Suprapubic skin (tissue), 4 donors: Measurements from ENCODE around the gene FIZ1. TPM values are rescaled to one million over a fixed set of nuclear protein-coding genes. Genes with fewer than 3 reads are reported as not detected.

ENCODE experiments used
- DNase-seq, 2 donors: peaks; one replicate each; pipeline ENCODE4 v3.0.0-alpha.2; 2019; ENCODE audit warnings: low spot score in 2 of 2
- H3K27ac ChIP-seq: fragments of 200-600 bp; sonication (generic); one replicate; pipeline ENCODE4 v1.5.1; 2019
- H3K27me3 ChIP-seq: fragments of 200-600 bp; sonication (generic); one replicate; pipeline ENCODE4 v1.5.1; 2019
- H3K36me3 ChIP-seq: fragments of 200-600 bp; sonication (generic); one replicate; pipeline ENCODE4 v1.5.1; 2019
- H3K4me1 ChIP-seq: fragments of 200-600 bp; sonication (generic); one replicate; pipeline ENCODE4 v1.5.1; 2019
- H3K4me3 ChIP-seq: fragments of 200-600 bp; sonication (generic); one replicate; pipeline ENCODE4 v1.5.1; 2019; ENCODE audit warnings: mild to moderate bottlenecking
- H3K9me3 ChIP-seq: fragments of 200-600 bp; sonication (generic); one replicate; pipeline ENCODE4 v1.5.1; 2019
- CTCF ChIP-seq, 2 donors: fragments of 200-600 bp in 1 of 2; fragments of 450-650 bp in 1 of 2; sonication (generic) in 1 of 2; IDR thresholded peaks; one replicate each; pipeline ENCODE4 v1.5.1; 2016 to 2019; ENCODE audit warnings: antibody characterized with exemption in 2 of 2, mild to moderate bottlenecking in 1 of 2, moderate library complexity in 1 of 2
- EP300 ChIP-seq: sonication (generic); formaldehyde crosslinking; IDR thresholded peaks from one replicate; pipeline ENCODE4 v1.6.1; 2017; ENCODE audit warnings: antibody characterized with exemption
- POLR2A ChIP-seq, 2 donors: fragments of 450-650 bp; IDR thresholded peaks; one replicate each; pipeline ENCODE4 v1.6.1; 2017; ENCODE audit warnings: antibody characterized with exemption in 2 of 2, mild to moderate bottlenecking in 2 of 2, moderate library complexity in 2 of 2
- POLR2AphosphoS5 ChIP-seq, 3 donors: sonication (generic); formaldehyde crosslinking; IDR thresholded peaks; one replicate each; pipeline ENCODE4 v1.6.1; 2017; ENCODE audit warnings: antibody characterized with exemption in 3 of 3
- WGBS: methylation state at CpG from one replicate; pipeline ENCODE4 v1.1.5; 2018; 5-methylcytosine and 5-hydroxymethylcytosine counted together
- total RNA-seq, 4 donors: library from RNA; depleted of rRNA; stranded (reverse); fragments of >200 nt; gene quantifications; one replicate each; pipeline ENCODE4 v1.1.0, GENCODE V29; 2016

FIZ1 gene
- total RNA-seq, 4 donors from 2014 or later = 7.6 to 9.2 (median 8.5) TPM

GRCh38 chr19:55544776-55545439 lies 54.4 kb downstream of the FIZ1 start:
- no peak for DNase-seq
- H3K27ac ChIP-seq = no peak overlapping the region
- H3K4me1 ChIP-seq = peaks cover 10% of the 10 kb centered on the region
- peaks cover 53% of the 10 kb centered on the region for H3K27me3 ChIP-seq
- H3K4me3 ChIP-seq = no peak overlapping the region
- H3K36me3 ChIP-seq = no peaks in the 10 kb centered on the region
- no peaks in the 10 kb centered on the region for H3K9me3 ChIP-seq
- TF ChIP-seq POLR2A (IDR thresholded peaks at IDR 0.05) = no peak
- no peak for TF ChIP-seq POLR2AphosphoS5 (IDR thresholded peaks at IDR 0.05)
- TF ChIP-seq CTCF (IDR thresholded peaks at IDR 0.05) = no peak
- TF ChIP-seq EP300 = no peak
- WGBS = 69% methylated on average over 17 of the region's 23 CpGs

- Histone ChIP-seq H3K9me3 (no peaks in the 10 kb centered on the region), H3K4me1 (peaks cover 10% of the 10 kb centered on the region), H3K36me3 (no peaks in the 10 kb centered on the region), H3K27ac (no peak overlapping the region), H3K27me3 (peaks cover 49% of the 10 kb centered on the region), H3K4me3 (no peak overlapping the region)
- TF ChIP-seq EP300 = no peak
- TF ChIP-seq POLR2AphosphoS5 (IDR thresholded peaks at IDR 0.05) = no peak
- TF ChIP-seq CTCF (IDR thresholded peaks at IDR 0.05) = no peak
- no peak for TF ChIP-seq POLR2A (IDR thresholded peaks at IDR 0.05)
- DNase-seq = no peak
- WGBS = 83% methylated on average over 12 of the region's 15 CpGs
These were observed 55.3 kb downstream of the FIZ1 start for GRCh38 chr19:55544014-55544413.

- WGBS = 79% methylated on average over 5 of the region's 5 CpGs
- peaks cover 10% of the 10 kb centered on the region for H3K4me1 ChIP-seq
- no peak for DNase-seq
- no peaks in the 10 kb centered on the region for H3K9me3 ChIP-seq
- H3K4me3 ChIP-seq = no peak overlapping the region
- TF ChIP-seq POLR2AphosphoS5 (IDR thresholded peaks at IDR 0.05) (no peak), EP300 (no peak), CTCF (IDR thresholded peaks at IDR 0.05) (no peak), POLR2A (IDR thresholded peaks at IDR 0.05) (no peak)
- no peaks in the 10 kb centered on the region for H3K36me3 ChIP-seq
- no peak overlapping the region for H3K27ac ChIP-seq
- H3K27me3 ChIP-seq = peaks cover 44% of the 10 kb centered on the region
These were observed 55.8 kb downstream of the FIZ1 start for GRCh38 chr19:55543567-55543966.

- no peak for DNase-seq
- no peaks in the 10 kb centered on the region for H3K9me3 ChIP-seq
- peaks cover 5% of the 10 kb centered on the region for H3K4me1 ChIP-seq
- WGBS = 88% methylated on average over 7 of the region's 7 CpGs
- H3K27me3 ChIP-seq = peaks cover 41% of the 10 kb centered on the region
- no peak overlapping the region for H3K4me3 ChIP-seq
- H3K27ac ChIP-seq = no peak overlapping the region
- TF ChIP-seq CTCF (IDR thresholded peaks at IDR 0.05) (no peak), POLR2A (IDR thresholded peaks at IDR 0.05) (no peak), POLR2AphosphoS5 (IDR thresholded peaks at IDR 0.05) (no peak), EP300 (no peak)
- H3K36me3 ChIP-seq = no peaks in the 10 kb centered on the region
These were observed 56.9 kb downstream of the FIZ1 start for GRCh38 chr19:55542292-55542855.

Other genes with a start within 250 kb of the FIZ1 start
- 1 to 10 TPM in 3 of 4 donors, under 1 TPM in 1; 0.47 to 1.9 (median 1.3) TPM for gene COX6B2, start 244.8 kb downstream of the FIZ1 start, total RNA-seq
- gene GARIN5B, start 236.3 kb downstream of the FIZ1 start, total RNA-seq = not detected
- gene IL11, start 229.1 kb downstream of the FIZ1 start, total RNA-seq = 1 to 10 TPM in 3 of 4 donors, under 1 TPM in 1; 0.97 to 1.7 (median 1.2) TPM
- not detected for gene TMEM190, start 222.7 kb downstream of the FIZ1 start, total RNA-seq
- gene TMEM238, start 215.2 kb downstream of the FIZ1 start, total RNA-seq = 10 to 100 TPM in 3 of 4 donors, 1 to 10 TPM in 1; 6.3 to 37.1 (median 29.3) TPM
- gene RPL28, start 213.6 kb downstream of the FIZ1 start, total RNA-seq = 100 to 1,000 TPM; 605 to 767 (median 714) TPM
- gene UBE2S, start 191.7 kb downstream of the FIZ1 start, total RNA-seq = 10 to 100 TPM in 2 of 4 donors, 1 to 10 TPM in 2; 7.4 to 17.0 (median 12.2) TPM
- under 1 TPM in 2 of 4 donors, not detected in 2; 0.08 to 0.26 TPM for gene SHISA7, start 156.2 kb downstream of the FIZ1 start, total RNA-seq
- 10 to 100 TPM; 44.7 to 97.2 (median 87.5) TPM for gene ISOC2, start 137.9 kb downstream of the FIZ1 start, total RNA-seq
- not detected for gene C19orf85, start 134.8 kb downstream of the FIZ1 start, total RNA-seq
- gene ZNF628, start 122.9 kb downstream of the FIZ1 start, total RNA-seq = 10 to 100 TPM; 17.3 to 22.9 (median 19.8) TPM
- gene NAT14, start 114.3 kb downstream of the FIZ1 start, total RNA-seq = 1 to 10 TPM; 2.4 to 4.8 (median 4.0) TPM
- gene SSC5D, start 111.1 kb downstream of the FIZ1 start, total RNA-seq = 1 to 10 TPM in 2 of 4 donors, under 1 TPM in 2; 0.57 to 2.1 (median 1.0) TPM
- gene SBK2, start 62.4 kb downstream of the FIZ1 start, total RNA-seq = not detected
- not detected for gene SBK3, start 54.0 kb downstream of the FIZ1 start, total RNA-seq
- gene ZNF579, start 18.7 kb downstream of the FIZ1 start, total RNA-seq = 1 to 10 TPM; 1.8 to 3.1 (median 2.8) TPM
- 10 to 100 TPM; 29.4 to 49.9 (median 47.0) TPM for gene ZNF524, start 771 bp upstream of the FIZ1 start, total RNA-seq
- gene ZNF865, start 6.1 kb upstream of the FIZ1 start, total RNA-seq = 10 to 100 TPM in 2 of 4 donors, 1 to 10 TPM in 2; 7.6 to 14.2 (median 9.9) TPM
- gene ZNF784, start 25.0 kb upstream of the FIZ1 start, total RNA-seq = 1 to 10 TPM; 4.3 to 8.0 (median 6.5) TPM
- 10 to 100 TPM; 15.0 to 27.9 (median 22.3) TPM for gene ZNF580, start 41.5 kb upstream of the FIZ1 start, total RNA-seq
- 10 to 100 TPM; 16.3 to 27.1 (median 20.2) TPM for gene ZNF581, start 44.1 kb upstream of the FIZ1 start, total RNA-seq
- 10 to 100 TPM in 1 of 4 donors, 1 to 10 TPM in 3; 6.2 to 18.3 (median 8.5) TPM for gene CCDC106, start 48.7 kb upstream of the FIZ1 start, total RNA-seq
- gene U2AF2, start 55.5 kb upstream of the FIZ1 start, total RNA-seq = 100 to 1,000 TPM in 1 of 4 donors, 10 to 100 TPM in 3; 82.8 to 128 (median 88.5) TPM
- gene EPN1, start 75.7 kb upstream of the FIZ1 start, total RNA-seq = 100 to 1,000 TPM in 1 of 4 donors, 10 to 100 TPM in 3; 80.1 to 104 (median 82.9) TPM
- not detected for gene NLRP9, start 138.9 kb upstream of the FIZ1 start, total RNA-seq
- not detected for gene RFPL4A, start 159.6 kb upstream of the FIZ1 start, total RNA-seq
- not detected for gene RFPL4AL1, start 169.6 kb upstream of the FIZ1 start, total RNA-seq
- gene NLRP11, start 232.5 kb upstream of the FIZ1 start, total RNA-seq = under 1 TPM in 1 of 4 donors, not detected in 3; 0.26 TPM
- gene NLRP4, start 237.0 kb upstream of the FIZ1 start, total RNA-seq = not detected